Thyroid gland (tissue), 4 donors: Measurements from ENCODE around the gene SHISAL1.

ENCODE experiments used
- CTCF ChIP-seq, 6 experiments: fragments of 200-600 bp in 3 of 6; fragments of 450-650 bp in 3 of 6; sonication (generic) in 3 of 6; IDR thresholded peaks; one replicate each; pipeline ENCODE4 v1.5.1; 2016 to 2019; ENCODE audit warnings: antibody characterized with exemption in 6 of 6, mild to moderate bottlenecking in 2 of 6, inconsistent platforms in 1 of 6, moderate library complexity in 1 of 6
- POLR2A ChIP-seq, 2 donors: fragments of 450-650 bp; IDR thresholded peaks; one replicate each; pipeline ENCODE4 v1.6.1; 2017; ENCODE audit warnings: antibody characterized with exemption in 2 of 2, mild to moderate bottlenecking in 2 of 2, moderate library complexity in 1 of 2

- TF ChIP-seq CTCF (IDR thresholded peaks at IDR 0.05) (no peak), POLR2A (IDR thresholded peaks at IDR 0.05) (no peak)
Measured at GRCh38 chr22:44281768-44282637, 30.7 kb downstream of the SHISAL1 start.
